Esophagus muscularis mucosa (tissue), 4 donors: Measurements from ENCODE around the gene TRIM56. TPM values are rescaled to one million over a fixed set of nuclear protein-coding genes. Genes with fewer than 3 reads are reported as not detected.

Experiments used
- DNase-seq: peaks from one replicate; pipeline ENCODE4 v3.0.0-alpha.2; 2017; ENCODE audit errors: extremely low spot score
- H3K27ac ChIP-seq, 4 donors: fragments of 200-600 bp; sonication (generic); replicated peaks in 1 of 4; 1 replicate in 3 of 4; 2 replicates in 1 of 4; pipeline ENCODE4 v1.5.1; 2016 to 2019; ENCODE audit warnings: mild to moderate bottlenecking in 1 of 4
- H3K27me3 ChIP-seq, 4 donors: fragments of 200-600 bp; sonication (generic); one replicate each; pipeline versions ENCODE4 v1.5.1 to v1.6.0; 2016 to 2019
- H3K36me3 ChIP-seq, 4 donors: fragments of 200-600 bp; sonication (generic); one replicate each; pipeline ENCODE4 v1.5.1; 2016 to 2019
- H3K4me1 ChIP-seq, 4 donors: fragments of 200-600 bp; sonication (generic); one replicate each; pipeline ENCODE4 v1.5.1; 2016 to 2019
- H3K4me3 ChIP-seq, 4 donors: fragments of 200-600 bp; sonication (generic); 1 replicate in 2 of 4; 2 replicates in 2 of 4; pipeline ENCODE4 v1.5.1; 2016 to 2019; ENCODE audit warnings: mild to moderate bottlenecking in 4 of 4, moderate library complexity in 1 of 4
- H3K9me3 ChIP-seq, 4 donors: fragments of 200-600 bp; sonication (generic); 1 replicate in 3 of 4; 2 replicates in 1 of 4; pipeline ENCODE4 v1.5.1; 2016 to 2019
- CTCF ChIP-seq, 3 experiments: fragments of 200-600 bp in 2 of 3; fragments of 450-650 bp in 1 of 3; sonication (generic) in 2 of 3; IDR thresholded peaks; one replicate each; pipeline ENCODE4 v1.5.1; 2017 to 2019; ENCODE audit warnings: antibody characterized with exemption in 3 of 3, mild to moderate bottlenecking in 2 of 3, moderate library complexity in 1 of 3
- EP300 ChIP-seq: sonication (generic); formaldehyde crosslinking; IDR thresholded peaks from one replicate; pipeline ENCODE4 v1.6.1; 2017; ENCODE audit warnings: antibody characterized with exemption
- POLR2A ChIP-seq: fragments of 450-650 bp; IDR thresholded peaks from one replicate; pipeline ENCODE4 v1.6.1; 2017; ENCODE audit warnings: antibody characterized with exemption, moderate library complexity, mild to moderate bottlenecking, low read depth
- POLR2AphosphoS5 ChIP-seq, 2 donors: sonication (generic); formaldehyde crosslinking; IDR thresholded peaks; one replicate each; pipeline ENCODE4 v1.6.1; 2017; ENCODE audit warnings: antibody characterized with exemption in 2 of 2
- WGBS: methylation state at CpG from one replicate; pipeline ENCODE4 v1.1.5; 2018; 5-methylcytosine and 5-hydroxymethylcytosine counted together
- intact Hi-C: fragments of 100-400 bp; cut with DNase I; formaldehyde crosslinking; loops from one replicate; pipeline ENCODE4 v1.15.1; 2023
- total RNA-seq, 4 donors: library from RNA; depleted of rRNA; stranded (reverse); fragments of >200 nt; gene quantifications; one replicate each; pipeline versions ENCODE4 v1.1.0 to v1.2.1, GENCODE V29; 2016

Gene TRIM56
- total RNA-seq, 4 donors from 2014 or later: 16.2 to 25.1 (median 22.9) TPM

GRCh38 chr7:101093906-101094305 is 8.6 kb downstream of the TRIM56 start:
- peaks cover 11 to 27% (median 21%) of the 10 kb centered on the region in 4 donors for H3K36me3 ChIP-seq
- intact Hi-C loops: loop anchor here (1.0 kb wide), 1 partner anchor 44 kb away; no protein-coding TSS in a partner anchor
- H3K27ac ChIP-seq: no peak overlapping the region
- 56% methylated on average over 4 of the region's 4 CpGs for WGBS
- H3K4me1 ChIP-seq: peaks cover 4 to 33% (median 25%) of the 10 kb centered on the region in 4 donors
- no peak overlapping the region for H3K4me3 ChIP-seq
- no peak for DNase-seq
- no peaks in the 10 kb centered on the region for H3K27me3 ChIP-seq
- TF ChIP-seq EP300 (no peak), POLR2A (no peak), POLR2AphosphoS5 (IDR thresholded peaks at IDR 0.05) (no peak), CTCF (IDR thresholded peaks at IDR 0.05) (no peak)
- no peaks in the 10 kb centered on the region for H3K9me3 ChIP-seq

GRCh38 chr7:101094376-101094775 is 9.1 kb downstream of the TRIM56 start:
- Histone ChIP-seq H3K4me1 (peaks cover 9 to 33% (median 25%) of the 10 kb centered on the region in 4 donors), H3K36me3 (peaks cover 7 to 22% (median 17%) of the 10 kb centered on the region in 4 donors), H3K27ac (no peak overlapping the region), H3K4me3 (no peak overlapping the region), H3K9me3 (no peaks in the 10 kb centered on the region), H3K27me3 (no peaks in the 10 kb centered on the region)
- TF ChIP-seq CTCF (IDR thresholded peaks at IDR 0.05): no peak
- intact Hi-C loops: loop anchor here (1.0 kb wide), 1 partner anchor 44 kb away; no protein-coding TSS in a partner anchor
- DNase-seq: no peak
- 61% methylated on average over 9 of the region's 9 CpGs for WGBS

- peak in 1 of 2 donors; percentile 26 for TF ChIP-seq POLR2AphosphoS5 (IDR thresholded peaks at IDR 0.05)
- no peak for TF ChIP-seq POLR2A
- TF ChIP-seq EP300: no peak
- TF ChIP-seq CTCF (IDR thresholded peaks at IDR 0.05): peak; percentile 59 to 72 (median 66)
- WGBS: 44% methylated on average over 12 of the region's 12 CpGs
- Histone ChIP-seq H3K4me3 (no peak overlapping the region), H3K4me1 (peaks cover 14 to 33% (median 25%) of the 10 kb centered on the region in 4 donors), H3K27ac (no peak overlapping the region), H3K9me3 (no peaks in the 10 kb centered on the region), H3K27me3 (no peaks in the 10 kb centered on the region), H3K36me3 (peaks cover 4 to 17% (median 13%) of the 10 kb centered on the region in 4 donors)
- intact Hi-C loops: loop anchor here (1.0 kb wide), 1 partner anchor 43 kb away; no protein-coding TSS in a partner anchor
- DNase-seq: no peak
Observed at GRCh38 chr7:101094791-101095375, 9.6 kb downstream of the TRIM56 start.

DNA sequence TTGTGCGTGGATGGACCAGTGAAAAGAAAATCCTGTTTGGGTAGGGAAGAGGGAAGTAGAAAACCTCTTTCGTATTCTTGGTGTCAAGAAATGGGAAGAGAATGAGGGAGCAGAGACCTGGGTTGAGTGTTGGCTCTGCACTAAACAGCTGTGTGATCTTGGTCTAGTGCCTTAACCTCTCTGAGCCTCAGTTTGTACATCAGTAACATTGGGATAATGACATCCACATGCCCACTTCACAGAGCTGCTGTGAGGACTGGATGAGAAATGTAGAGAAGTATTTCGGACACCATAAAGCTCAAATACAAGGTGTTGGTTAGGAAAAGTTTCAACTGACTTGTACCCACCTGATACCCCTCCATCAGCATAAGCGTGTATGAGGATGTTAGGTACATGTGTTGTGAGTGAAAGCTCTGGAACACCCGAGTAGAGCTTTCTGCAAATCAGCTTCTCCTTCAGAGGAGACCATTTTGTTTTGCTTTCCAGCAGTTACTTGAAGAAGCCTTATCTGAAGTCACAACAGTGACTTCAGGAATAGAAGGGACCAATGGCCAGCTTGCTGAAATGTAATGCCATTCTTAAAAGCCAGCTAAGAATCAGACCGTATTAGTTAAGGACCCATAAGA is 11.2 kb downstream of the TRIM56 start:
- TF ChIP-seq POLR2AphosphoS5 (IDR thresholded peaks at IDR 0.05) (no peak), POLR2A (no peak), EP300 (no peak), CTCF (IDR thresholded peaks at IDR 0.05) (no peak)
- Histone ChIP-seq H3K36me3 (peaks cover 0 to 5% (median 3%) of the 10 kb centered on the region in 4 donors), H3K27ac (no peak overlapping the region), H3K9me3 (no peaks in the 10 kb centered on the region), H3K27me3 (no peaks in the 10 kb centered on the region), H3K4me1 (peaks cover 25 to 43% (median 33%) of the 10 kb centered on the region in 4 donors), H3K4me3 (no peak overlapping the region)
- DNase-seq: no peak
- intact Hi-C loops: no loop called here
- WGBS: 79% methylated on average over 6 of the region's 6 CpGs
